ENCODE measurements around the gene SH3GL1.

GRCh38 chr19:4337906-4338440 is 62.4 kb downstream of the SH3GL1 start:
- TF ChIP-seq CTCF (IDR thresholded peaks at IDR 0.05) (no peak), POLR2A (IDR thresholded peaks at IDR 0.05) (no peak)

Measured in uterus (tissue), 2 donors.